ENCODE data around the gene SERTAD3.

Gene SERTAD3

GRCh38 chr19:40461669-40462221 is 17.6 kb upstream of the SERTAD3 start:
- Histone ChIP-seq H3K36me3 (ENCODE audit: insufficient read depth, low read length) (0 out of 2 replicates have a peak, but pooled peaks cover 4% of the 10 kb centered on the region), H3K4me1 (ENCODE audit: insufficient read depth, low read length) (peaks cover 20% of the 10 kb centered on the region), H3K4me3 (ENCODE audit: low read depth in 1 of 2, low read length in 2 of 2) (no peak overlapping the region), H4K20me1 (ENCODE audit: insufficient read depth, low read length) (peaks cover 5% of the 10 kb centered on the region; the same call in 1 of the 2 replicates), H3K27ac (ENCODE audit: low read length) (no peak overlapping the region), H3K27me3 (ENCODE audit: insufficient read depth, low read length, poor library complexity) (no peaks in the 10 kb centered on the region), H2AFZ (ENCODE audit: low read depth, low read length) (no peak overlapping the region), H3K79me2 (ENCODE audit: insufficient read depth, low read length) (no peaks in the 10 kb centered on the region), H3K4me2 (ENCODE audit: insufficient read depth, low read length) (no peak overlapping the region), H3K9ac (ENCODE audit: low read depth, low read length) (no peak overlapping the region), H3K9me3 (ENCODE audit: insufficient read depth, low read length, severe bottlenecking) (no peaks in the 10 kb centered on the region)
- no peak for TF ChIP-seq CTCF (IDR thresholded peaks at IDR 0.05; ENCODE audit: borderline replicate concordance, extremely low read depth, low read length, poor library complexity, severe bottlenecking)
- TF ChIP-seq EZH2 (IDR thresholded peaks at IDR 0.05; ENCODE audit: borderline replicate concordance, low read depth, low read length, severe bottlenecking) = no peak
- no peak for ATAC-seq (ENCODE audit: insufficient read depth, low read depth)
- no peak for DNase-seq

GRCh38 chr19:40460185-40460584 is 16.1 kb upstream of the SERTAD3 start:
- ATAC-seq (ENCODE audit: insufficient read depth, low read depth) = no peak
- H3K27me3 ChIP-seq (ENCODE audit: insufficient read depth, low read length, poor library complexity) = no peaks in the 10 kb centered on the region

GRCh38 chr19:40458597-40458974 is 14.5 kb upstream of the SERTAD3 start:
- DNase-seq = no peak
- Histone ChIP-seq H3K79me2 (ENCODE audit: insufficient read depth, low read length) (no peaks in the 10 kb centered on the region), H3K36me3 (ENCODE audit: insufficient read depth, low read length) (0 out of 2 replicates have a peak, but pooled peaks cover 4% of the 10 kb centered on the region), H3K27ac (ENCODE audit: low read length) (no peak overlapping the region), H3K27me3 (ENCODE audit: insufficient read depth, low read length, poor library complexity) (no peaks in the 10 kb centered on the region), H3K9me3 (ENCODE audit: insufficient read depth, low read length, severe bottlenecking) (no peaks in the 10 kb centered on the region), H3K4me1 (ENCODE audit: insufficient read depth, low read length) (no peaks in the 10 kb centered on the region), H3K4me3 (ENCODE audit: low read depth in 1 of 2, low read length in 2 of 2) (no peak overlapping the region), H3K9ac (ENCODE audit: low read depth, low read length) (no peak overlapping the region), H2AFZ (ENCODE audit: low read depth, low read length) (no peak overlapping the region), H3K4me2 (ENCODE audit: insufficient read depth, low read length) (no peak overlapping the region), H4K20me1 (ENCODE audit: insufficient read depth, low read length) (no peaks in the 10 kb centered on the region)
- TF ChIP-seq EZH2 (IDR thresholded peaks at IDR 0.05; ENCODE audit: borderline replicate concordance, low read depth, low read length, severe bottlenecking) = no peak
- no peak for TF ChIP-seq CTCF (IDR thresholded peaks at IDR 0.05; ENCODE audit: borderline replicate concordance, extremely low read depth, low read length, poor library complexity, severe bottlenecking)
- no peak for ATAC-seq (ENCODE audit: insufficient read depth, low read depth)

More at GRCh38 chr19:40460185-40460584, 16.1 kb upstream of the SERTAD3 start:
- Histone ChIP-seq H3K27ac (ENCODE audit: low read length) (no peak overlapping the region), H3K9ac (ENCODE audit: low read depth, low read length) (no peak overlapping the region), H3K4me3 (ENCODE audit: low read depth in 1 of 2, low read length in 2 of 2) (no peak overlapping the region), H3K9me3 (ENCODE audit: insufficient read depth, low read length, severe bottlenecking) (no peaks in the 10 kb centered on the region), H3K79me2 (ENCODE audit: insufficient read depth, low read length) (no peaks in the 10 kb centered on the region), H3K36me3 (ENCODE audit: insufficient read depth, low read length) (0 out of 2 replicates have a peak, but pooled peaks cover 4% of the 10 kb centered on the region), H4K20me1 (ENCODE audit: insufficient read depth, low read length) (no peaks in the 10 kb centered on the region), H3K4me2 (ENCODE audit: insufficient read depth, low read length) (no peak overlapping the region), H3K4me1 (ENCODE audit: insufficient read depth, low read length) (peaks cover 11% of the 10 kb centered on the region), H2AFZ (ENCODE audit: low read depth, low read length) (no peak overlapping the region)
- DNase-seq = no peak
- TF ChIP-seq EZH2 (IDR thresholded peaks at IDR 0.05; ENCODE audit: borderline replicate concordance, low read depth, low read length, severe bottlenecking) = no peak
- TF ChIP-seq CTCF (IDR thresholded peaks at IDR 0.05; ENCODE audit: borderline replicate concordance, extremely low read depth, low read length, poor library complexity, severe bottlenecking) = no peak
